ENCODE measurements around the gene JMJD1C.

JMJD1C gene

DNA sequence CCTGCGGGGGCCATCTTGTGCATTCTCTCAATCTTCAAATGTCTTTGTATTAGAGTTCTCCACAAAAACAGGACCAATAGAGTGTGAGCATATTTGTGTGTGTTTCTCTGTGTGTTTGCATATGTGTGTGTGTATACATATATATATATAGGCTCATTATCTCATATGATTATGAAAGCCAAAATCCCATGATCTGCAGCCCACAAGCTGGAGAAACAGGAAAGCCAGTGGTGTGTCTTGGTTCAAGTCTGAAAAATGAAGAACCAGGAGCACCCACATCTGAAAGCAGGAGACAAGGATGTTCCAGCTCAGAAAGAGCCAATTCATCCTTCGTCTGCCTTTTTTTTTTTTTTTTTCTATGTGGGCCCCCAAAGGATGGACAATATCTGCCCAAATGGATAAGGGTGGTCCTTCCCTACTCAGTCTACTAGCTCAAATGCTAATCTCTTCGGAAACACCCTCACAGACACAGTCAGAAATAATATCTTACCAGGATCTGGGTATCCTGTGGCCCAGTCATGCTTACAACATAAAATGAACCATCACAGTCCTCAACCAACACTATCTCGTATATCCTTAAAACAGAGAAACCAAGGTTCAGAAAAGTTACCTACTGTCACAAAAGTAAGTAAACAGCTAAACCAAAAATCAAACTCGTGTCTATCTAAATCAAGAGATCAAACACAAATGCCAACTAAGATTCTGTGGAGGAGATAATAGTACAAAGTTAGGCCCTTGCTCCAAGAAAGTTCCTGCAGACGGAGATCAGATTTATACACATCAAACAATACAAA, 141.9 kb downstream of the JMJD1C start:
- TF ChIP-seq, protein P1, sequence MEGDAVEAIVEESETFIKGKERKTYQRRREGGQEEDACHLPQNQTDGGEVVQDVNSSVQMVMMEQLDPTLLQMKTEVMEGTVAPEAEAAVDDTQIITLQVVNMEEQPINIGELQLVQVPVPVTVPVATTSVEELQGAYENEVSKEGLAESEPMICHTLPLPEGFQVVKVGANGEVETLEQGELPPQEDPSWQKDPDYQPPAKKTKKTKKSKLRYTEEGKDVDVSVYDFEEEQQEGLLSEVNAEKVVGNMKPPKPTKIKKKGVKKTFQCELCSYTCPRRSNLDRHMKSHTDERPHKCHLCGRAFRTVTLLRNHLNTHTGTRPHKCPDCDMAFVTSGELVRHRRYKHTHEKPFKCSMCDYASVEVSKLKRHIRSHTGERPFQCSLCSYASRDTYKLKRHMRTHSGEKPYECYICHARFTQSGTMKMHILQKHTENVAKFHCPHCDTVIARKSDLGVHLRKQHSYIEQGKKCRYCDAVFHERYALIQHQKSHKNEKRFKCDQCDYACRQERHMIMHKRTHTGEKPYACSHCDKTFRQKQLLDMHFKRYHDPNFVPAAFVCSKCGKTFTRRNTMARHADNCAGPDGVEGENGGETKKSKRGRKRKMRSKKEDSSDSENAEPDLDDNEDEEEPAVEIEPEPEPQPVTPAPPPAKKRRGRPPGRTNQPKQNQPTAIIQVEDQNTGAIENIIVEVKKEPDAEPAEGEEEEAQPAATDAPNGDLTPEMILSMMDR (IDR thresholded peaks at IDR 0.05) = no peak
- Histone ChIP-seq H3K4me3 (no peak overlapping the region), H3K27ac (no peak overlapping the region)
- DNase-seq (ENCODE audit: low spot score) = no peak

DNA sequence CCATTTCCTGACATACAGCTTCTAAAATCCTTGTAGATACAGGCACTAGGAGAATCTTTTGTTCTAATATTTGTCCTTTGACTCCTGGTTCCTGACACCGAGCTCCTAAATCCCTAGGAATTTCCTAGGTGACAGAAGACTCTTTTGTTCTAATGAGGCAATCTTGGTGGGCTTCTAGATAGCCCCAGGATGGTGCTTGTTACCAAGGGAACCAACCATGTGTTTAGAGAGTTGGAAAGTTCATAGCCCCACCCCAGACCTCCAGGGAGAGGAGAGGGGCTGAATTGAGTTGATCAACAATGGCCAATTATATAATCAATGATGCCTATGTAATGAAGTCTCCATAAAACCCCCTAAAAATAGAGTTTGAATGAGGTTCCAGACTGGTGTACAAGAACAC, 145.1 kb downstream of the JMJD1C start:
- no peak overlapping the region for H3K27ac ChIP-seq
- TF ChIP-seq, protein P1 (IDR thresholded peaks at IDR 0.05) = no peak
- DNase-seq (ENCODE audit: low spot score) = no peak
- no peak overlapping the region for H3K4me3 ChIP-seq

DNA sequence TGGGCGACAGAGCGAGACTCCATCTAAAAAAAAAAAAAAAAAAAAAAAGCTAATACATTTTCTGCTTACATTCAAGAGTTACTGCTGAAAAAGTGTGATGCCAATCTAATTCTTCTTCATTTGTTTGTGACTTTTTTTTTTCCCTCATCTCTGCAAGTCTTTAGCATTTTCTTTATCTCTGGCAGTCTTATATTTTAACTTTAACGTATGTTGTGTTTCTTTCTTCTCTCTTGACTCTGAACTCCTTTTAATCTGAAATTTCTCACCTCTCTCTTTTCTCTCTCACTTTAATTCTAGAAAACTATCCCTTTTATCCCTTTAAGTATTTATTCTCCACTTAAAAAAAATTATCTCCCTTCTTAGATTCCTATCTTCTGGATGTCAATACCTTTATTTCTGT, 146.5 kb downstream of the JMJD1C start:
- H3K4me3 ChIP-seq = no peak overlapping the region

DNA sequence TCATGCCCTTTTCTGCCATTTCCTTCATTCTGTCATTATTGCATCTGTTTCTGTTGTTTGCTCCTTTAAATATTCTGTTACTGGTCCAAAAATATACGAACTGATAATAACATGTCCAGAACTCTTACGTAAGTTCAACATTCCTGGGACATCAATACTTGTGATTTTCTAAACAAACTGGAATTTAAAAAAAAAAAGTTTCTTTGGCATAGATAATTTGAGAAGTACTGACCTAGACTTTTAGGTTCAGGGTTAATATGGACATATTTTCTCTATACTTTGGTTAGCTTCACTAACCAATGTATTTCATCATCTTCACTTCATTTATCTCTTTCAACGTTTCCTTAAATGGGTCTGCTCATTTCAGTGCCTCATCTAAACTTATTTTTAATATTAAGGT, 147.3 kb downstream of the JMJD1C start:
- Histone ChIP-seq H3K27ac (no peak overlapping the region), H3K4me3 (no peak overlapping the region)
- DNase-seq (ENCODE audit: low spot score) = no peak
- TF ChIP-seq, protein P1 (IDR thresholded peaks at IDR 0.05) = no peak

More for the DNA sequence above, 146.5 kb downstream of the JMJD1C start:
- no peak for DNase-seq (ENCODE audit: low spot score)
- TF ChIP-seq, protein P1 (IDR thresholded peaks at IDR 0.05) = no peak
- no peak overlapping the region for H3K27ac ChIP-seq

DNA sequence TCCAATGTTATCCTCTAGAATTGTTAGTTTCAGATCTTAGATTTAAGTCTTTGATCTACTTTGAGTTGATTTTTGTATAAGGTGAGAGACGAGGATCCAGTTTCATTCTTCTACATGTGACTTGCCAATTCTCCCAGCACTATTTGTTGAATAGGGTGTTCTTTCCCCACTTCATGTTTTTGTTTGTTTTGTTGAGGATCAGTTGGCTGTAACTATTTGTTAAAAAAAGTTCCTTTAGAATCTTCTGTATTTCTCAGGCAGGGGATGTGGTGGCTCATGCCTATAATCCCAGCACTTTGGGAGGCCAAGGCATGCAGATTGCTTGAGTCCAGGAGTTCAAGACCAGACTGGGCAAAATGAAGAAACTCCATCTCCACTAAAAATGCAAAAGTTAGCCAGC, 151.8 kb downstream of the JMJD1C start:
- no peak for DNase-seq (ENCODE audit: low spot score)
- Histone ChIP-seq H3K4me3 (no peak overlapping the region), H3K27ac (no peak overlapping the region)
- TF ChIP-seq, protein P1 (IDR thresholded peaks at IDR 0.05) = no peak

DNA sequence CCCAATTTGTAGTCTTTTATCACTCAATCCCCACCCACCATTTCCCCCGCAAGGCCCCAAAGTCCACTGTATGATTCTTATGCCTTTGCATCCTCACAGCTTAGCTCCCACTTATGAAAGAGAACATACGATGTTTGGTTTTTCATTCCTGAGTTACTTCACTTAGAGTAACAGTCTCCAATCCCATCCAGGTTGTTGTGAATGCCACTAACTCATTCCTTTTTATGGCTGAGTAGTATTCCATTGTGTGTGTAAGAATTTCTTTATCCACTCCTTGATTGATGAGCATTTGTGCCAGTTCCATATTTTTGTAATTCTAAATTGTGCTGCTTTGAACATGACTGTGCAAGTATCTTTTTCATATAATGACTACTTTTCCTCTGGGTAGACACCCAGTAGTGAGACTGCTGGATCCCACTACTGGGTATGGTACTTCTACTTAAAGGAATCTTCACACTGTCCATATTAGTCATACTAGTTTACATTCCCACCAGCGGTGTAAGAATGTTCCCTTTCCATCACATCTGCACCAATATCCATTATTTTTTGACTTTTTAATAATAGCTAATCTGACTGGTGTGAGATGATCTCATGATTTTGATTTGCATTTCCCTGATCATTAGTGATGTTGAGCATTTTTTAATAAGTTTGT, 152.6 kb downstream of the JMJD1C start:
- TF ChIP-seq, protein P1 (IDR thresholded peaks at IDR 0.05) = no peak
- Histone ChIP-seq H3K4me3 (no peak overlapping the region), H3K27ac (no peak overlapping the region)

DNA sequence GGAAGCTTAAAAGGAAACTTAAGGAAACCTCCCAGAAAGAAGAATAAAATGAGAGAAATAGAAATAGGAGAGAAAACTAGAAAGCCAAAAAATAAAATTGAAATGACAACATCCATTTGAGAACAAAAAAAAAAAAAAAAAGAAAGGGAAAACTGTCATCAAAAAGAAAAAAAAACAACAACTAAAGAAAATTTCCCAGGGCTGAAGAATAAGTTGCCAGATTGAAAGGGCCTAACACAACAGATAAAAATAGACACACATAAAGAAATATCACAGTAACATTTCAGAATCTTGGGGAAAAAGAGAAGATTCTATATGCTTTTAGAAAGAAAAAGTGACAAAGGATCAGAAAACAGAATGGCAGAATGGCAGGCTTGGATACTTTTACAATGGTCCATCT, 157.1 kb downstream of the JMJD1C start:
- H3K27ac ChIP-seq = no peak overlapping the region
- H3K4me3 ChIP-seq = no peak overlapping the region
- DNase-seq (ENCODE audit: low spot score) = no peak
- TF ChIP-seq, protein P1 (IDR thresholded peaks at IDR 0.05) = no peak

More for the DNA sequence above, 152.6 kb downstream of the JMJD1C start:
- no peak for DNase-seq (ENCODE audit: low spot score)

All from coronary artery (tissue), 2 donors.